ENCODE results near the gene GLI1. TPM values are rescaled to one million over a fixed set of nuclear protein-coding genes. Genes with fewer than 3 reads are reported as not detected.
"Not testable (repeated sequence)": the region's sequence is repeated elsewhere in the genome, so short reads cannot be mapped to it uniquely, and the experiment has no call there.

Gene GLI1
- total RNA-seq, result under 1 TPM in 3 of 4 donors, not detected in 1; 0.09 to 0.60 (median 0.19) TPM

DNA sequence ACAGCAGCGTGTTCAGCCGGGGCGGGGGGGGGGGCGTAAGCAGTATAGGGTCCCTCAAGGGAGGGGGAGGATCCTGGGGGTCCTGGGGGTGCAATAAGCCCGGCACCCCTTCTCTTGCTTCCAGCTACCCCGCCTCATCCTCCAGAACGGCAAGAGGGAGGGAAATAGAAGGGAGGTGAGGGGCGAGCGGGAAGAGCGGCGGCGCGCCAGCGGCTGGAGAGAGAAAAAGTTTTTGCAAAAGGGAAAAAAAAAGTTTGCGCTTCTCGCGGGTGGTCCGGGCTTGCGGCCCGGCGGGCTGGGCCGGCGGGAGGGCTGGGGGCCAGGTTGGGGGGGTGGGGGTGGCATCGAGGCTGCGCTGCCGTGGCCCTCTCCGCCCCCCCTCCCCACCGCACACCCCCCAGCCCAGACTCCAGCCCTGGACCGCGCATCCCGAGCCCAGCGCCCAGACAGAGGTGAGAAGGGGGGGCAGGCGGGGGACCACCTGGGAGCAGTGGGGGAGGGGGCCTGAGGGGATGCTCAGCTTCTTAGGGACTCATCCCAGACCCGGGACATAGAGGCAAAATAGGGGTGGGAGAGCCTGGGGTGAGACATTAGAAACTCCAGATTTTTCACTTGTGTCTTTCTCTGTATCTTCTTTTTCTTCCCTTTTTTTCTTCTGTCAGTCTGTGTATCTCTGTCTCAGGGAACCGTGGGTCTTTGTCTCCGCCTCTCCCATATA is at the start of gene GLI1:
TSS of gene GLI1 (plus strand) at position 36 of the 718 bp plus-strand sequence. CDS start 3,907 bp downstream, outside the sequence.
- no peak for TF ChIP-seq CTCF (IDR thresholded peaks at IDR 0.05)
- no peak for DNase-seq (ENCODE audit: low spot score)
- no peak for ATAC-seq (ENCODE audit: low FRiP score)

DNA sequence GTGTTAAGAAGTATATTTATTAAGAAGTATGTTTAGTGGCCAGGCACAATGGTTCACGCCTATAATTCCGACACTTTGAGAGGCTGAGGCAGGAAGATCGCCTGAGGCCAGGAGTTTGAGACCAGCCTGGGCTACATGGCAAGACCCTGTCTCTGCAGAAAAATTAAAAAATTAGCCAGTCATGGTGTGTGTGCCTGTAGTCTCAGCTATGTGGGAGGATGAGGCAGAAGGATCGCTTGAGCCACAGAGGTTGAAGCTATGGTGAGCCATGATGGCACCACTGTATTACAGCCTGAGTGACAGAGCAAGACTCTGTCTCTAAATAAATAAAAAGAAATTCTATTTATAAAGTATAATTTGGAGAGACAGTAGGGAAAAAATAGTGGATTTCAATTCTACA is 49.1 kb upstream of the GLI1 start:
- ATAC-seq (ENCODE audit: low FRiP score) (no peak), DNase-seq (ENCODE audit: low spot score) (no peak)
- TF ChIP-seq CTCF (IDR thresholded peaks at IDR 0.05), result no peak

DNA sequence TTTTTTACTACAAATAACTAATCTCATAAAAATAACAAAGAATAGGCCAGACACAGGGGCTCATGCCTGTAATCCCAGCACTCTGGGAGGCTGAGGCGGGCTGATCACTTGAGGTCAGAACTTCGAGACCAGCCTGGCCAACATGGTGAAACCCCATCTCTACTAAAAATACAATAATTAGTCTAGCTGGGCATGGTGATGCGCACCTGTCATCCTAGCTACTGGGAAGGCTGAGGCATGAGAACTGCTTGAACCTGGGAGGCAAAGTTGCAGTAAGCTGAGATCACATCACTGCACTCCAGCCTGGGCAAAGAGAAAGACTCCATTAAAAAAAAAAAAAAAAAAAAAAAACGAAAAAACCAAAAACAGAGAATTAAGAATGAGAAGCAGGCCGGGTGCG is 45.4 kb upstream of the GLI1 start:
- not testable (repeated sequence) for ATAC-seq (ENCODE audit: low FRiP score)

GRCh38 chr12:57415088-57415487 is 44.5 kb upstream of the GLI1 start:
- DNase-seq (ENCODE audit: low spot score) (no peak), ATAC-seq (ENCODE audit: low FRiP score) (no peak)
- TF ChIP-seq CTCF (IDR thresholded peaks at IDR 0.05), result no peak

More for the DNA sequence above, 45.4 kb upstream of the GLI1 start:
- not testable (repeated sequence) for DNase-seq (ENCODE audit: low spot score)

DNA sequence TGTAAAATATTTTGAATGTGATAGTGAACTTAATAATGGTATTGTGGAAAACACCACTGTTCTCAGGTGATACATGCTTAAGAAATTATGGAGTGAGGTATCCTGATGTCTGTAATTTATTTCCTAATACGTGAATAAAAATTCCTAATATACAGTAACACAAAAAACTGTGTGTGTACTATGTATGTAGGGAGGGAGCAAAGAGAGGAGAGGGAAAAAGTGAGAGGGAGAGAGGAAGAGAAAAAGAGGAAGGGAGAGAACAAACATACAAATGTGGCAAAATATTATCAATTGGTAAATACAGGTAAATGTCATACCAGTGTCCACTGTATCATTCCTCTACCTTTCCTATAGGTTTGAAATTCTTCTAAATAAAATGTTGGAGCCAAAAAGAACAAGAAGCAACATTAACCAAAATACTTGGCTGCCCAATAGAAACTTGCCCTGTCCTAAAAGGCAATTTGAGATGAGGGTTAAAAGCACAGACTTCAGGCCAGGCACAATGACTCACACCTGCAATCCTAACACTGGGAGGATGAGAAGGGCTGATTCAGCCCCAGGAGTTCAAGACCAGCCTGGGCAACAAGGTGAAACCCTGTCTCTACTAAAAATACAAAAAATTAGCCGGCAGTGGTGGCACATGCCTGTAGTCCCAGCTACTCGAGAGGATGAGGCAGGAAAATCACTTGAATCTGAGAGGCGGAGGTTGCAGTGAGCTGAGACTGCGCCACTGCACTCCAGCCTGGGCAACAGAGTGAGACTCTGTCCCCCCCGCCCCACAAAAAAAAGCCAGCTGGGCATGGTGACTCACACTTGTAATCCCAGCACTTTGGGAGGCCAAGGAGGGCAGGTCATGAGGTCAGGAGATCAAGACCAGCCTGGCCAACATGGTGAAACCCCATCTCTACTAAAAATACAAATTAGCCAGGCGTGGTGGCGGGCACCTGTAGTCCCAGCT is 43.3 kb upstream of the GLI1 start:
- ATAC-seq (ENCODE audit: low FRiP score) (no peak), DNase-seq (ENCODE audit: low spot score) (no peak)
- no peak for TF ChIP-seq CTCF (IDR thresholded peaks at IDR 0.05)

- no peak for ATAC-seq (ENCODE audit: low FRiP score)
- no peak for TF ChIP-seq CTCF (IDR thresholded peaks at IDR 0.05)
- DNase-seq (ENCODE audit: low spot score), result no peak
These were observed 41.3 kb upstream of the GLI1 start for GRCh38 chr12:57418255-57418654.

DNA sequence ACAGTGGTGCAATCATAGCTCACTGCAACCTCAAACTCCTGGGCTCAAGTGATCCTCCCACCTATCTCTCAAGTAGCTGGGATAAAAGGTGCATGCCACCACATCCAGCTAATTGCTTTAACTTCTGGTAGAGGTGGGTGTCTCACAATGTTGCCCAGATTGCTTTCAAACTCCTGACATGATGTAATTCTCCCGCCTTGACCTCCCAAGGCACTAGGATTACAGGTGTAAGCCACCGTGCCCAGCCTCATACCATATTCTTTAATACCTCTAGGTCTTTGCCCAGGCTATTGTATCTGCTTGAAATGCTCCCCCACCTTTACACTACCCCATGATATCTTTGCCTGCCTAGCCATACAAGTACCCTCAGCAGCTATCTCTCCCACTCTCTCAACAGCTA is 40.1 kb upstream of the GLI1 start:
- DNase-seq (ENCODE audit: low spot score) (no peak), ATAC-seq (ENCODE audit: low FRiP score) (no peak)
- TF ChIP-seq CTCF (IDR thresholded peaks at IDR 0.05), result no peak
